NB4 (cell line): ENCODE results near the gene DOLPP1.

ENCODE experiments used
- CTCF ChIP-seq: IDR thresholded peaks from one replicate; pipeline ENCODE4 v1.5.1; 2012; ENCODE audit warnings: low read depth, low read length
- MAX ChIP-seq: IDR thresholded peaks from 2 replicates; pipeline ENCODE4 v1.6.1; 2011; ENCODE audit warnings: low read depth, low read length
- POLR2A ChIP-seq: IDR thresholded peaks from 2 replicates; pipeline ENCODE4 v1.6.1; 2011; ENCODE audit warnings: mild to moderate bottlenecking; ENCODE audit not compliant: insufficient read length; ENCODE audit errors: extremely low read depth

GRCh38 chr9:129138476-129139232 lies 57.7 kb downstream of the DOLPP1 start:
- TF ChIP-seq POLR2A = no peak
- no peak for TF ChIP-seq CTCF
- no peak for TF ChIP-seq MAX
